Activated T-helper 2 cell treated with anti-CD3 and anti-CD28 coated beads, Interferon-gamma antibody, Interleukin-2, Interleukin-4, amounts not matched to agents 10 μg/mL and 5 μg/mL and 100 μg/mL, durations not matched to agents 14 hours and 24 hours and 36 hours (primary cell): Measurements from ENCODE around the gene UBE2K. TPM values are rescaled to one million over a fixed set of nuclear protein-coding genes. Genes with fewer than 3 reads are reported as not detected.
"Not testable (repeated sequence)": the region's sequence is repeated elsewhere in the genome, so short reads cannot be mapped to it uniquely, and the experiment has no call there.

Experiments
- DNase-seq: peaks from one replicate; pipeline ENCODE4 v3.0.0; 2021; ENCODE audit warnings: low spot score
- H3K27ac Mint-ChIP-seq: one replicate; pipeline ENCODE4 v1.8.0; 2021; ENCODE audit warnings: mixed read lengths
- H3K27me3 Mint-ChIP-seq: one replicate; pipeline ENCODE4 v1.8.0; 2021; ENCODE audit warnings: low read depth, mixed read lengths
- H3K36me3 Mint-ChIP-seq: one replicate; pipeline ENCODE4 v1.8.0; 2021; ENCODE audit warnings: low read depth, mixed read lengths
- H3K4me1 Mint-ChIP-seq: one replicate; pipeline ENCODE4 v1.8.0; 2021; ENCODE audit warnings: low read depth, mixed read lengths
- H3K4me3 Mint-ChIP-seq: one replicate; pipeline ENCODE4 v1.8.0; 2021; ENCODE audit warnings: low read depth, mild to moderate bottlenecking, moderate library complexity, mixed read lengths
- H3K9me3 Mint-ChIP-seq: one replicate; pipeline ENCODE4 v1.8.0; 2021; ENCODE audit warnings: mixed read lengths
- intact Hi-C: fragments of 100-400 bp; cut with micrococcal nuclease; formaldehyde crosslinking; loops from one replicate; pipeline ENCODE4 v1.15.1; 2023
- total RNA-seq: library from RNA; stranded (reverse); gene quantifications from 2 replicates; pipeline ENCODE4 v1.2.3, GENCODE V29; 2022

Gene UBE2K
- total RNA-seq, 1 donor from 2014 or later, result 94.1 TPM

DNA sequence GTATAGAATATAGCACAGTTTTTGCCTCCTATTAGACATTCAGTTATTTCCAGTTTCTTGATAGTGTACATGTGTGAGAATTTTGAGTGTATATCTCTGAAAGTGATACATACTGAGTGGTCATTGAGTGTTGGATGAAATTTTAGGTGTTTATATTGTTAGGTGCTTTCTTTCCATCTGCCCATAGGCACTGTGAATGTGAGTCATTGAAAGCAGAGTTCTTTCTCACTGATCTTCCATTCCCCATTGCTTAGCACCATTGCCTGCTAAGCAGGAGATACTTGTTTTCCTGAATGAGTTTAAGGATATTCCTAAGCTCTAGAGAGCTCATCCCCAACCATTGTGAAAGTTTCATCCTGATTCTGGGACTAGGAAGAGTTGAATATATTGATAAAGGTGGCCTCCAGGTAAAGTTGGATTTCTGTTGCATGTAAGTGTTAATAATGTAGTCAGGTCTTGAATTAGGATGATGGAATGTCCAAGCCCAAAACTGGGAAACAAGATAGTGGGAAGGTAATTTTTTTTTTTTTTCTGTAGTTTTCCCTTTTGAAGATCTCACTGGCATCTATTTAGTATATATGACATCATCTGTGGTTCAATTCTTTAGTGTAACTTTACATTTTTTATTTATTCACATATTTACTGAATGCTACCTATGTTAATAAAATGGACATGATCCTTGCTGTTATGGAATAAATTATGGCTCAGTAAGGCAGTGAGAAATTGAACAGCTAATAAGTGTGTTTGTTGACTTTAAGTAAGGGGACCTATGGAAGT lies 22.1 kb downstream of the UBE2K start:
- no peaks in the 10 kb centered on the region for H3K9me3 Mint-ChIP-seq
- H3K27me3 Mint-ChIP-seq, result no peaks in the 10 kb centered on the region
- H3K4me1 Mint-ChIP-seq, result peaks cover 30% of the 10 kb centered on the region
- intact Hi-C loops, result no loop called here
- H3K36me3 Mint-ChIP-seq, result peaks cover 39% of the 10 kb centered on the region
- no peak overlapping the region for H3K4me3 Mint-ChIP-seq
- H3K27ac Mint-ChIP-seq, result peak overlapping the region; percentile 30
- no peak for DNase-seq

DNA sequence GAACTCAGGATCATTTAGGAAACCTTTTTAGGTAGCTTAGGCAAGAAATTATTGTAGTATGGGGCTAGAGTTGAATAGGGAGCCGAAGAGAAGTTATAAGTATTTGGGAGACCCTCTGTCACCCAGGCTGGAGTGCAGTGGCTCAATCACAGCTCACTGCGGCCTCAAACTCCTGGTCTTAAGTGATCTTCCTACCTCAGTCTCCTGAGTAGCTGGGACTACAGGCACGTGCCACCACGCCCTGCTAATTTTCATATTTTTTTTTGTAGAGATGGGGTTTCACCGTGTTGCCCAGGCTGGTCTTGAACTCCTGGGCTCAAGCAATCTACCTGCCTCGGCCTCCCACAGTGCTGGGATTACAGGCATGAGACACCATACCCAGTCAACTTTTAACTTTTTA lies 23.3 kb downstream of the UBE2K start:
- intact Hi-C loops, H3K4me3 Mint-ChIP-seq, H3K27ac Mint-ChIP-seq, H3K27me3 Mint-ChIP-seq, DNase-seq, H3K9me3 Mint-ChIP-seq: not testable (repeated sequence)
- Mint-ChIP-seq H3K4me1 (peaks cover 24% of the 10 kb centered on the region), H3K36me3 (peaks cover 31% of the 10 kb centered on the region)

DNA sequence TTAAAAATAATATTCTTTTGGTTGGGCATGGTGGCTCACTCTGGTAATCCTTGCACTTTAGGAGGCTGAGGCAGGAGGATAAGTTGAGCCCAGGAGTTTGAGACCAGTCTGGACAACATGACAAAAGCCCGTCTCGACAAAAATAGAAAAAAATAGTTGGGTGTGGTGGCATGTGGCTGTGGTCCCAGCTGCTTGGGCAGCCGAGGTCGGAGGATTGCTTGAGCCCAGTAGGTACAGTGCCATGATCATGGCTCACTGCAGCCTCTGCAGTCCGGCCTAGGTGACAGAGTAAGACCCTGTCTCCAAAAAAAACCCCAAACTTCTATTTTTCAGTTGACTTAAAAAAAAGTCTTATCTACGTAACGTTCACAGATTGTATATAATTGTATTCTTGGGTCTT lies 23.9 kb downstream of the UBE2K start:
- H3K36me3 Mint-ChIP-seq, result peaks cover 36% of the 10 kb centered on the region
- no peaks in the 10 kb centered on the region for H3K27me3 Mint-ChIP-seq
- no peaks in the 10 kb centered on the region for H3K9me3 Mint-ChIP-seq
- no peak for DNase-seq
- H3K4me1 Mint-ChIP-seq, result peaks cover 26% of the 10 kb centered on the region
- intact Hi-C loops, result no loop called here
- H3K27ac Mint-ChIP-seq, result no peak overlapping the region
- no peak overlapping the region for H3K4me3 Mint-ChIP-seq

DNA sequence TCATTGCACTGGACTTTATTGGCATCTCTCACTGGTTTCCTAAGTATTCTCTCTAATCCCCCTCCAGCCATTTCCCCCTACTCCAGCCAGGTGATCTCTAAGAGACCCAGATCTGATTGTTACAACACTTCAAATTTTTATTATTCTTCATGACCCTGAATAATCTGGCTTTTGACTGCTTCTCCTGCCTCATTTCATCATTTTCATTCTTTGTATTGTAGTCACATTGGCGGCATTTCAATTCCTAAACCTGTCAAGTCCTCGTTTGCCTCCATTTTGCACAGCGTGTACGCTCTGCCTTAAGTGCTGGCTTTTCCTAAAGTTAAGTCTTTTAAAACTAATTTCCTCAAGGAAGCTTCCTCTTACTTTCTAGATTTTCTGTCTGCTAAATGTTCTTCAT lies 31.6 kb downstream of the UBE2K start:
- Mint-ChIP-seq H3K27me3 (no peaks in the 10 kb centered on the region), H3K27ac (peak overlapping the region; percentile 29)

DNA sequence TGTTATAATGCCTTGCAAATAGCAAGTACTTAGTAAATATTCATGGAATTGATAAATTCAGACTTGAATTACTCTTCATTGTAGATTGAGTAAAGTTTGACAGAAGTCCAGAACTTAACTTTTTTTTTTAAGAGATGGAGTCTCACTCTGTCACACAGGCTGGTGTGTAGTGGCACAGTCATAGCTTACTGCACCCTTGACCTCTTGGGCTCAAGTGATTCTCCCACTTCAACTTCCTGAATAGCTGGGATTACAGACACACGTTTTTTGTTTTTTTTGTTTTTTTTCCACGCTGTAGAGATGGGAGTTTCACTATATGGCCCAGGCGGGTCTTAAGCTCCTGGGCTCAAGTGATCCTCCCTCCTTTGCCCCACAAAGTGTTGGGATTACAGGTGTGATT lies 32.1 kb downstream of the UBE2K start:
- intact Hi-C loops, result no loop called here
- no peak for DNase-seq
- Mint-ChIP-seq H3K9me3 (no peaks in the 10 kb centered on the region), H3K27ac (no peak overlapping the region), H3K4me3 (no peak overlapping the region), H3K36me3 (peaks cover 16% of the 10 kb centered on the region), H3K4me1 (peaks cover 15% of the 10 kb centered on the region), H3K27me3 (no peaks in the 10 kb centered on the region)

More for the DNA sequence above, 31.6 kb downstream of the UBE2K start:
- intact Hi-C loops, result no loop called here
- DNase-seq, result no peak
- Mint-ChIP-seq H3K36me3 (peaks cover 19% of the 10 kb centered on the region), H3K4me3 (no peak overlapping the region), H3K9me3 (no peaks in the 10 kb centered on the region), H3K4me1 (peaks cover 16% of the 10 kb centered on the region)

DNA sequence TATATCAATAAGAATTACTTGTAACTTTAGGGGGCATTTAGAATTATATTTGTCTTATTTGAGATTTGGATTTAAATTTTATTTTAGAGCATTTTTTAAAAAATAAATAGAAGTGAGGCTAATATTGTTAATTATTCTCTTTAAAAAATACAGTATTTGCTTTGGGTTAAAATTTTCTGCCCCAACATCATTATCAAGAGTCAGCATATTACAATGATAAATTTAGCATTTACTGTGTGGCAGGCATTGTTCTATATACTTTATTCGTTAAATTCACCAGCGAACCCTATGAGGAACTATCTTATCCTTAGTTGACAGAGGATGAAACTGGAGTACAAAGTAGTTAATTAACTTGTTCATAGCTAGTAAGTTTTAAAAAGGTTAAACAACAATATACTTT lies 34.0 kb downstream of the UBE2K start:
- Mint-ChIP-seq H3K4me1 (peaks cover 14% of the 10 kb centered on the region), H3K27ac (no peak overlapping the region), H3K27me3 (no peaks in the 10 kb centered on the region), H3K4me3 (no peak overlapping the region), H3K36me3 (peaks cover 13% of the 10 kb centered on the region), H3K9me3 (no peaks in the 10 kb centered on the region)
- no peak for DNase-seq
- intact Hi-C loops, result no loop called here

DNA sequence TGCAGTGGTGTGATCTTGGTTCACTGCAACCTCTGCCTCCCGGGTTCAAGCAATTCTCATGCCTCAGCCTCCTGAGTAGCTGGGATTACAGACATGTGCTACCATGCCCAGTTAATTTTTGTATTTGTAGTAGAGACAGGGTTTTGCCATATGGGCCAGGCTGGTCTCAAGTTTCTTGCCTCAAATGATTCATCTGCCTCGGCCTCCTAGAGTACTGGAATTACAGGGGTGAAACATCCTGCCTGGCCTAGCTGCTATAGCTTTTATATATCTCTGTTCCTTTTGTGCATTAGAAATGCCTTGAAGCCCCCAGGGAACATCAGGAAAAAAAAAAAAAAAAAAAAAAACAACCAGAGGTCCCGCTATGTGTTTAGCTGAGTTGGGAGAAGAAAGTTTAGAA lies 34.8 kb downstream of the UBE2K start:
- H3K27ac Mint-ChIP-seq, result no peak overlapping the region
- intact Hi-C loops, result no loop called here
- peaks cover 13% of the 10 kb centered on the region for H3K36me3 Mint-ChIP-seq

DNA sequence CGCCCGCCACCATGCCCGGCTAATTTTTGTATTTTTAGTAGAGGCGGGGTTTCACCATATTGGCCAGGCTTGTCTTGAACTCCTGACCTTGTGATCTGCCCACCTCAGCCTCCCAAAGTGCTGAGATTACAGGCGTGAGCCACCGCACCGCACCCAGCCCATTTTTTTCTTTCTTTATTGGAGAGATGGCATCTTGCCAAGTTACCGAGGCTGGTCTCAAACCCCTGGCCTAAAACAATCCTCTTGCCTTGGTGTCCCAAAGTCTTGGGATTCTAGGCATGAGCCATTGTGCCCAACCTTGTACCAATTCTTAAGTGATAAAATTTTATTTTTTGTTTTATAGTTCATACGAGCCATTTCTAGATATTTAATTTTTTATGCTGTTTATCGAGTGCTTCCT lies 41.7 kb downstream of the UBE2K start:
- peaks cover 23% of the 10 kb centered on the region for H3K36me3 Mint-ChIP-seq
- H3K4me3 Mint-ChIP-seq, DNase-seq, intact Hi-C loops, H3K27me3 Mint-ChIP-seq, H3K4me1 Mint-ChIP-seq, H3K9me3 Mint-ChIP-seq, H3K27ac Mint-ChIP-seq: not testable (repeated sequence)

More for the DNA sequence above, 34.8 kb downstream of the UBE2K start:
- Mint-ChIP-seq H3K4me3 (no peak overlapping the region), H3K27me3 (no peaks in the 10 kb centered on the region), H3K4me1 (peaks cover 14% of the 10 kb centered on the region), H3K9me3 (no peaks in the 10 kb centered on the region)
- no peak for DNase-seq

DNA sequence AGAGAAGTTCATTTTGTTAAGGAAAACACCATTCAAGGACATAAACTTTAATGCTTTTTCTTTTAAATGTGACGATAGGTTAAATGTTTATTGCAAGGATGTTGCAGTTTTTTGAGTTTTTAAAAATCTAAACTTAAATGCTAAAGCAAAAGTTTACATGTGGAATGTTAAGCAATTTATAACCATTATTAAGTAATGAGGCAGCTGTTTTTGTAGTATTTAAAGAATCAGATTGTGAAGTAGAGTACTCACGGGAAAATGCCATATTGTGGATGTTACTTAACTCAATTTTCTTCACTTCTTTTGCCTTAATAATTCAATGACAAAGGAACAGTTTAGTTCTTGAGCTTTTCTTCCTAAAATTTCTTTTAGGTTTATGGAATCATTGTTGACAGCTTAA lies 43.5 kb downstream of the UBE2K start:
- H3K36me3 Mint-ChIP-seq, result peaks cover 29% of the 10 kb centered on the region
- no peak overlapping the region for H3K27ac Mint-ChIP-seq
- intact Hi-C loops, result no loop called here
- DNase-seq, result no peak
- H3K9me3 Mint-ChIP-seq, result no peaks in the 10 kb centered on the region
- no peak overlapping the region for H3K4me3 Mint-ChIP-seq
- peaks cover 7% of the 10 kb centered on the region for H3K4me1 Mint-ChIP-seq
- no peaks in the 10 kb centered on the region for H3K27me3 Mint-ChIP-seq

DNA sequence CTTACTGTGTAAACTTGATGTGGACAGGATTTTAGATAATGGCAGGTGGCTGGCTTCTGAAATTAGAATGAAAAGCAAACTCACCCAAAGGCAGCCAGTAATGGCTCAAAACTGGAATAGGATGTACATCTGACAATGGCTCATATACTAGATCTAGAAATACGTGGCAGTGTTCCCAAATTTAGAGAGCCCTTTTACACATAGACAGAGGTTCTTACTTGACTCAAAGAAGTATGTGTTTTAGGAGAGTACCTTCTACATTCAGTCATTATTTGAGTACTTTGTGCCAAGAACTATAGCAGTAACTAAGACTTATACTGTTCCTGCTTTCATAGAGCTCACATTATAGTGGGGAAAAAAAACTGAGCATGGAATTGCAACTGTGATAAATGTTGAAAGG lies 48.0 kb downstream of the UBE2K start:
- Mint-ChIP-seq H3K27me3 (no peaks in the 10 kb centered on the region), H3K36me3 (peaks cover 38% of the 10 kb centered on the region), H3K4me3 (no peak overlapping the region), H3K9me3 (no peaks in the 10 kb centered on the region), H3K27ac (peak overlapping the region; percentile 26), H3K4me1 (peaks cover 10% of the 10 kb centered on the region)
- DNase-seq, result no peak
- intact Hi-C loops, result no loop called here

DNA sequence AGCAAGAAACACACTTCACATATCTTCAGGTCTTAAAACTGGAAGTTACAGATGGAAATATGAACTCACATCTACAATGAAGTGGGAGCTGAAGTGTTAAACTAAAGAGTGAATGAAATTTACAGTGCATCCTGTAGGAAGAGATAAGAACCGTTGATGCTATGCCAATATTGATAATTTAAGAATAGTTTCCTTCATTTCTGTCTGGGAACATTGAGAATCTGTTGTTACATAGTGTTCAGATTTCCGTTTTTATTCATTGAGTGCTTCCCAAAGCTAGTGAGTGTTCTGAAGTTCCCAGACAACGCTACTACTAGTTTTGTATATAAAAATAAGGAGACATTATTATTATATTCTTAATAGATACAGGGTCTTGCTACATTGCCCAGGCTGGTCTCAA lies 52.3 kb downstream of the UBE2K start:
- Mint-ChIP-seq H3K27ac (no peak overlapping the region), H3K36me3 (peaks cover 40% of the 10 kb centered on the region), H3K9me3 (no peaks in the 10 kb centered on the region), H3K27me3 (no peaks in the 10 kb centered on the region), H3K4me3 (no peak overlapping the region), H3K4me1 (peaks cover 18% of the 10 kb centered on the region)
- intact Hi-C loops, result no loop called here
- DNase-seq, result no peak

DNA sequence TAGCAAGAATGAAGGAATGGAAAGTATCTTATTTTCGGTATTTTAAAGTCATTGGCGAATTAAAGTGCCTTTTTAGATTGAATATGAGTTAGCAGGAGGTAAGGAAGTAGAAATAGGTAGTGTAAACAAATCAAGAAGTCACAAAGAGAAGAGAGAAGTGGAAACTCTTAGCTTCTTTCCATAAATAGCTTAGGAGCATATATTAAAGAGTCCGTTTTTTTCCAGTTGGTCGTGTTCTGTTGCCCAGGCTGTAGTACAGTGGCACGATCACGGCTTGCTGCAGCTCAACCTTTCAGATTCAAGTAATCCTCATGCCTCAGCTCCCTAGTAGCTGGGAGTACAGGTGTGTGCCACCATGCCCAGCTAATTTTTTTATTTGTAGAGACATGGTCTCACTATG lies 56.4 kb downstream of the UBE2K start:
- no peak for DNase-seq
- Mint-ChIP-seq H3K36me3 (peaks cover 37% of the 10 kb centered on the region), H3K4me3 (no peak overlapping the region), H3K4me1 (peaks cover 11% of the 10 kb centered on the region), H3K9me3 (no peaks in the 10 kb centered on the region), H3K27me3 (no peaks in the 10 kb centered on the region), H3K27ac (no peak overlapping the region)
- intact Hi-C loops, result no loop called here

DNA sequence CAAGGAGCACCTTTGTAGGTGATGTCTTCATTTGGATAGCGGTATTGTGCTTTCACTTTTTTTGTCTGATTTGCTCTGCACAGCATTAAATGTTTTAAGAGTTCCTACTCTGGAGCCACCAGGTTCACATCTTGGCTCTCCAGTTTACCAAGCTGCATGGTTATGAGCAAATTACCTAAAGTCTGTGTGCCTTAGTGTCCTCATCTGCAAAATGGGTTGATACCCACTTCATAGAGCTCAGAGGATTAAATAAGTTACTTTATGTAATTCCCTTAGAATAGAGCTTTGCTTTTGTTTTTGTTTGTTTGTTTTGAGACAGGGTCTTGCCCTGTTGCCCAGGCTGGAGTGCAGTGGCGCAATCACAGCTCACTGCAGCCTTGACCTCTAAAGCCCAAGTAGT lies 58.2 kb downstream of the UBE2K start:
- Mint-ChIP-seq H3K27ac (no peak overlapping the region), H3K9me3 (no peaks in the 10 kb centered on the region), H3K4me1 (peaks cover 11% of the 10 kb centered on the region), H3K27me3 (no peaks in the 10 kb centered on the region), H3K36me3 (peaks cover 39% of the 10 kb centered on the region), H3K4me3 (no peak overlapping the region)
- intact Hi-C loops, result no loop called here
- no peak for DNase-seq

DNA sequence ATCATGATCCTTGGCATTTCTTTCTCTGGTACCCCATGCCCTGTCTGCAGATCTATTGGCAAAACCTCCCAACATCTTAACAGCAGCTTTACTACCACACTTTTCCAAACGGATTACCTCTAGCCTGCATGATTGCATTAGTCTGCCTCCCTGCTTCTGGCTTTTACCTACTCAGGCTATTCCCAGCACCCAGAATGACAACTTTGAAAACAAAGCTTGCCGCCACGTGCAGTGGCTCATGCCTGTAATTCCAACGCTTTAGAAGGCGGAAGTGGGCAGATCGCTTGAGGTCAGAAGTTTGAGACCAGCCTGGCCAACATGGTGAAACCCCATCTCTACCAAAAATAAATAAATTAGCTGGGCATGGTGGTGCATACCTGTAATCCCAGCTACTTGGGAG lies 60.2 kb downstream of the UBE2K start:
- H3K4me3 Mint-ChIP-seq, result no peak overlapping the region
- intact Hi-C loops, result no loop called here

More for the DNA sequence above, 60.2 kb downstream of the UBE2K start:
- Mint-ChIP-seq H3K27me3 (no peaks in the 10 kb centered on the region), H3K9me3 (no peaks in the 10 kb centered on the region), H3K27ac (no peak overlapping the region), H3K4me1 (peaks cover 10% of the 10 kb centered on the region), H3K36me3 (peaks cover 45% of the 10 kb centered on the region)
- no peak for DNase-seq
